Fibroblast of skin of back (primary cell): ENCODE data around the gene TIMM23.
"Not testable (repeated sequence)": the region's sequence is repeated elsewhere in the genome, so short reads cannot be mapped to it uniquely, and the experiment has no call there.

Experiments used
- DNase-seq: peaks from one replicate; pipeline ENCODE4 v3.0.0-alpha.2; 2013

The TIMM23 gene

DNA sequence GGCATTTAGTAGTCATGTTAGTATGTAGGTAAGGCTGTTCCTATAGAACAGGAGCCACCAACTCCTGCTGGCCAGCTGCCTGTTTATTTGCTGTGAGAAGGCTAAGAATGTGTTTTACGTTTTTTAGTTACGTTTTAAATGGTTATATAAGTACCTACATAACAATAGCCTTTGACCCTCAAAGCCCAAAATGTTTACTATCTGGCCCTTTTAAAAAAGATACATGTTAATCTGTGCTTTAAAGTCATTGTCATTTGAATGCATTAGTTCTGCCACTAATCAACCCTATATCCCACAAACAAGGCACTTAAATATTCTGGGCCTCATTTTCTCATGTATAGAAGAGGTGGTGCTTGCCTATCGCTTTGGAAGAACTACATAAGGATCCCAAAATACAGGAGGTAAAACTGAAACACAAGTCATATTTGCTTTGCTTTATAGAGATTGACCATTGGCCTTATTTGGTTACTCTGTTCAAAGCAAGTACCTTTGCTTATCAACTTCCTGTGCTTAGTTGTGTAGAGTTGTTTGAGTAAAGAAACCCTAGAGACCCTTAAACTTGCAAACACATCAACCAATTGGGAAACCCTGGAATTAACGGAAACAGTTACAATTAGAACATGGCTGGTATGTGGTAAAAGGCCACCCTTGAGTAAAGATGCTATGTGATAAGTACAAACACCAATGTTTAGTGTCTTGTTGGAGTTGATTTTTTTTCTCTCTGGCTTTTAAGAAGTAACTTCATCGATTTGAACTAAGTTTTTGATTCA, 25.9 kb downstream of the TIMM23 start:
- DNase-seq = no peak

DNA sequence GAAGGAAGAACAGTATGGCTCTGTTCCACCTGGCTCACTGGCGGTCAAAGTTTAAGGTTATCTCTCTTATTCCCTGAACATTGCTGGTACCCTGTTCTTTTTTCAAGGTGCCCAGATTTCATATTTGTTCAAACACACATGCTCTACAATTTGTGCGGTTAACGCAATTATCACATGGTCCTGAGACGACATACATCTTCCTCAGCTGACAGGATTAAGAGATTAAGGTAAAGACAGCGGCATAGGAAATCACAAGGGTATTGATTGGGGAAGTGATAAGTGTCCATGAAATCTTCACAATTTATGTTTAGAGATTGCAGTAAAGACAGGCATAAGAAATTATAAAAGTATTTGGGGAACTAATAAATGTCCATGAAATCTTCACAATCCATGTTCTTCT, 27.7 kb downstream of the TIMM23 start:
- not testable (repeated sequence) for DNase-seq

DNA sequence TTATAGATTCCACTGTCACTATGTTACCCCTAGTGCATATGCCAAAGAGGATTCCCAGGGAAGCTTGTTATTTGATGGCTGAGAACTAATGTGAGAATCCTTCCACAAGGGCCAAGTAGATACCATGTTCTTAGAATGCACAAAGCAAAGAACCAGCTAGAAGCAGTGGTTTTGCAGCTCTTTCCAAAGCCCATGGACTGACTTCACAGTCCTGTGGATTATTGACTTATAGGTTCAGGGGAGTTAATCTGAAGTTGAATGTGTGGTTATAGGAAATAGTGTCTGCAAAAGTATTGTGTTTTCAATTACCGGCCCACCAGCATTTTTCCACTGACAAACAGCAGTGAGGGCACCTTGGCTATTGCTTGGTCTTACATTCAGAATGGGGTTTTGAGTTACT, 28.2 kb downstream of the TIMM23 start:
- DNase-seq = no peak

DNA sequence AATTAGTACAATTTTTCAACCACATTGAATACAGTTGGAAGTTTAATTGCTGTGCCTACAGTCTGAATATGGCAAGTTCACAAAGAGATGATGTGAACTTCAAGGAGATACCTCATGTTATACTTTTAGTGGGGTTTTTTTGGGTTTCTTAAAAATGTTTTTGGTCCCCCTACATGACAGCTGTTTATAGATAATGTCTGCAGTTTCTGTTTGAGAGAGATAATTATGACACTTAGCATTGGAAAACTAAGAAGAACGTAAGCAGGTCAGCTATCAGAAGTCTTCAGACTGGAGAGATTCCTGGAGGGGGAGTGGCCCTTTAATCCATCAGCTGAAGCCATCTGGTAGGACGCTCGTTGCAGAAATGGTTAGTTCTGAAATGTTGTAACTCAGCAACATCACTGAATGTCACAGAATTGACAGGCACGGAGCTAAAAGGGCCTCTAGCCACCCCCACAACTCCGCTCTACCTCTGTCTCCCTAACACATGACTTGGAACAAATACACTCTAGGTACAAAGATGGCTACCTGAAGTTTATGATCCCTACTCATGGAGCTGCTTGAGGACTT, 29.0 kb downstream of the TIMM23 start:
- DNase-seq = no peak

DNA sequence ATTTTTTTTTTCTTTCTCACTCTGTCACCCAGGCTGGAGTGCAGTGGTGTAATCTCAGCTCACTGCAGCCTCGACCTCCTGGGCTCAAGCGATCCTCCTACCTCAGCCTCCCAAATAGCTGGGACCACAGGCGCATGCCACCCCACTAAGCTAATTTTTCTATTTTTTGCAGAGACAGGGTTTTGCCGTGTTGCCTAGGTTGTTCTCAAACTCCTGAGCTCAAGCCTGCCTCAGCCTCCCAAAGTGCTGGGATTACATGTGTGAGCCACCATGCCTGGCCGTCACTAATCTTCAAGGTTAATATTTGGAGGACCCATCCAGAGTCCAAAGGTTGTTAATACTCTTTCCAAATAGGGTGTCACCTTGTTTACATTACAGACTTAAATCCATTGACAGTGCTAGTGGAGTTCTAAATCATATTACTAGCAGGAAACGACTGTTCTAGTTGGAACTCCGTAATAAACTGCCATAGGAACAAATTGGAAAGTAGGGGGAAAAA, 29.9 kb downstream of the TIMM23 start:
- DNase-seq = not testable (repeated sequence)

DNA sequence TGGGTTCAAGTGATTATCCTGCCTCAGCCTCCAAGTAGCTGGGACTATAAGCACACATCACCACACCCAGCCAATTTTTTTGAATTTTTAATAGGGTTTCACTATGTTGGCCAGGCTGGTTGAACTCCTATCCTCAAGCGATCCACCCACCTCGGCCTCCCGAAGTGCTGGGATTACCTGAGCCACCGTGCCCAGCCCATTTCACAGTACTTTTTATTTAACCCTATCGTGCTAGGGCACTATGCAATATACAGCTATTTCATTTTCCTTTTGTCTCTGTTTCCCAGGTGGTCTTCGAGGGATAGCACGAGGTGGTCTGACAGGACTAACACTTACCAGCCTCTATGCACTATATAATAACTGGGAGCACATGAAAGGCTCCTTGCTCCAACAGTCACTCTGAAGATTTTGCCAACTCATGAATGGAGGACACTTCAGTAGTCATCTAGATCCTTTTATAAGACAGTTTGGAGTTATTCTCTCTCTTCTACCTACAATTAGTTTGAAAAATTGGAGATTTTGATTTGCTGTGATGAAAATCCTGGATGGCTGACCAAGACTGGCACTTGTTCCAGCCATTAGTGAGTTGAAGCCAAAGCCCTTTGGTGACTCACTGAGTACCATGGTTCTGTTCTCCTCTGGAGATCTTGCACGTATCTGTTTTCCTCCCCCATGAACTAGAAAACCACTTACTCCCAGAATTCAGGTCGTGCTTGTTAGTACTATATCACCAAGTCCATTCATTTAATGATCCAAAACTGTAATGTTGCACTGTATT, 30.8 kb downstream of the TIMM23 start:
- DNase-seq = no peak

DNA sequence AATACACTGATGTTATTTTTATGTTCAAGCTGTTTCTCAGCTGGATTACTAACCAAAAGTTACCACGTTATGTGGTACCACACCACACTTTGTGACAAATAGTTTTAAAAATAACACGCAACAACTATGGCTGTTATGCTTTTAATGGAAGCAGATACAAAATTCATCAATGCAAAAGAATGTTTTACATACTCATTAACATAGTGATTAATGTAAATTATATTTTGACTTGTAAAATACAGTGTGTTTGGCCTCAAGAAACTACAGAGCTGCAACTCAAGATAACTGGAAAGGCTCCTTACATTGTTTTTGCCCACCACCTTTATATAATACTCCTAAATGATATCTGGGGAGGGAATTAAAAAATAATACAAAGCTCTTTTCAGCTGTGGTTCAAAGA, 32.7 kb downstream of the TIMM23 start:
- no peak for DNase-seq

DNA sequence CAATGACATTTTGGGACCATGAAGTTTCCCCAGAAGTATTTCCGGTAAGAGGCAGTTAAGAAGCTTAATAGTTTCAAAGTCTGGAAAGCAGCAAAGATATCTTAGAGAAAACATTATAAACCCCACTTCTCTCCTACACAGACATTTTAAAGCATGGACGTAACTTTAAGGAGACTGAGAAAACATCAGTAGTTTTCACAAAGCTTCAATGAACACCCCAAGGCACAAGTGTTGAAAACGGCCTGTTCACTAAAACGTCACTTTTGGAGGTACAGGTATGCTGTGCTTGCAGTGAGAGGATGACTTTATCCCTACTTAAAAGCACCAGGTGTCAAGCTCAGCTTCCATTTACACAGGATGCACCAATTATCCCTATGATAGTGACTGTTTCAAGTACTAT, 33.1 kb downstream of the TIMM23 start:
- no peak for DNase-seq

DNA sequence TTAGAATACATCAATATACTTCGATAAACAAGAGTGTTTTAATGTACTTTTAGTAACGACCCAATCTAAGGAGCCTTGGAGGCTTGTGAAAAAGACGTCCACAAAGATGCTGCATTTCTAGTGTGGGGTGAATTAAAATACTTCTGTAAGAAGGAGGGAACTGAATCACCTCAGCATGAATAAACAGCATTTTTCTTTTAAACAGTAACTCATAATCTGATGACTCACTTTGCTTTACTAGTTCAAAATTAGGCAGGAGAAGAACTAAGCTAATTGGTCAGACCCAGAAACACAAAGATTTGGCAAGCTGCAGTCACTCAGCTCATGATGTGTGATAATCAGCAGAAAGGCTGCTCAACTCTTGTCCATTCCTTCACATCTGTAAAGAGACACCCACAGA, 33.9 kb downstream of the TIMM23 start:
- peak; percentile 46 for DNase-seq

DNA sequence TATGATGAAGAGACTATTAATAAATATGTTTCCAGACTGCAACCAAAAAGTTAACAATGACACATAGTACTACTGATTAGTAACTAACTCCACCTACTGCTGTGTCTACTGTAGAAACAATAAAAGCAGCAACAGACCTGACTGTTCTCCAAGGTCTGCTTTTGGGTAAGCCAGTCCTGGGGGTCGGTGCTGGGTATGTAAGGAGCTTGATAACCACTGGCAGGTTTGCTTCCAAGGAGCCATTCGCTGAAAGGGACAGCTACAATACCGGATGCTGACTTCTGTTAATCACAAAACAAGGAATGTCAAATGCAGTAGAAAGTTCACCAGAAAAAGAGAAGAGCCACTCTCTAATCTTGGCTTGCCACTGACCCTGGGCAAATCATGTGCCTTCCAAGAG, 40.5 kb downstream of the TIMM23 start:
- DNase-seq = no peak

DNA sequence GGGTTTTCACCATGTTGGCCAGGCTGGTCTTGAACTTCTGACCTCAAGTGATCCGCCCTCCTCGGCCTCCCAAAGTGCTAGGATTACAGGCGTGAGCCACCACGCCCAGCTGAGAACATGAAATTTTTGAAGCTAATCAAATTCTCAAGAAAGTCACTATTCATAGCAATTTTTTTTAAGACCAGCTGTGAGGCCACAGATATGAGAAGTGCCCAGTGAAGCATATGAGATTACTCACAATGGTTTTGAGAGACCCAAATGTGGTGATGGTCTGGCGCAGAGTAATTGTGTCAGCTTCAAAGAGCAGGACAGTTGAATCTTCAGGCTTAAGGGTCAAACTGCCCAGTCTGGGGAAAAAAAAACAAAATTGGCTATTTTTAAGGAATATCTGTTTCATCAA, 41.9 kb downstream of the TIMM23 start:
- DNase-seq = no peak

DNA sequence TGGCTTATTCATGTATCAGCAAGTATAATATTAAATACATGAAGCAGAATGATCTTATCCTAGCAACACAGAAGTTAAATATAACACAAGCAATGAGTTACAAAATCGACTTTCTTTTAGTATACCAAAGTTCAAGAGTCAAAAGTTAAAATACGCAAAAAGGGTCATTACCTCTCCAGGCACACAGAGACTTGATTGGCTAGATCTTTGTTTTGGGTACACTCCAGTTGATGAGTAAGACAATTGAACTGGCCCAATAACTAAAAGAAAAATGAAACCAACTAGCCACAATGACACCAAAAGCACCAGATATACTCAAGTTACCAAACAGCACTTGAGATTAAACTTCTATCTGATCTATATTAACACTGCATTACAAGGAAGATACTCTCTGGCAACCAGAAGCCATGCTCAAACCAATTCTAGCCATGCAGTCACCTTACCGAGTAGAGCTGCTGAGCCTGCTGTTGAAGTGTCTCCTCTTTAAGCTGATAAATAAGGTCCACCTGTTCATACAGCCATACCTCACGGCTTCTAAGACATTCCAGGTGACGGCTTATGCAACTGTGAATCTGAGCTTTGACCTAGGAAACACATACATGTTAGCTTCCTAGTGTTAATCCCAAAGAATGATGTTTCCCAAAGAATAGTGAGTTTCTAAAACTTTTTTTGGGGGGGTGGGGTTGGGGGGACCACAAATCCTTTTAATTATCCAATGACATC, 42.6 kb downstream of the TIMM23 start:
- DNase-seq = no peak

DNA sequence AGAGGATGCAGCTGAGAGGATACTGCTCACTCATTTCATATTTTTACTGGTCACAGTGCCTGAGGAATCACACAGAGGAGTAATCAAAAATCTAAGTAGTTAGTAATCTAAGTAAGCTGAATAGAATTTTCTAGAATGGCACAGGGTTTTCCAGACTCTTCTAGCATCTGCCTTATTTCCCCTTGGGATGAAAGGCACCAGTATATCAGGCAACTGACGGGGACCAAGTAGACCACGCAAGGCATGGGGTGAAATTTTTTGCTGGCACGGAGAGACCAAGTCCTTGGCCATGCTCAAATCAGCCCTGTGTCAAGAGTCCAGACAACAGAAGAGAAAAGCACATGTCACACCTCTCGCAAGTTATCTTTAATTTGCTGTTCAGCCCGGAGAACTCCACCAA, 43.9 kb downstream of the TIMM23 start:
- no peak for DNase-seq

DNA sequence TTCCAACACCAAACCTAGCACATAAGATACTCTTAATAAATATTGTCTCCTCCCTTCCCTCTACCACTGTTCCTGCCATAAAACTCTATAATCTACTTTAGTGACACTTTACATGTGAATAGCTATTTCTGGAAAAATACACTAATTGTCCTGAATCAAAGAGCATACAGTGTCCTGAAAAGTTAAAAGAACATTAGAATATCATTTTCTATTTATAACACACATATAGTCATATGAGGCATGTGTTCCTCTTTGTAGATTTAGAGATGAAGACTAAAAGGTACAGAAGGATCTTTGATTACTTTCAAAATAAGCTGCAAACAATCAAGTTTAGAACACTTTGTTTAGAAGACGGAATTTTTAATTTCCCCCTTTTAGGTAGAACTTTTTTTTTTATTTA, 44.5 kb downstream of the TIMM23 start:
- no peak for DNase-seq

DNA sequence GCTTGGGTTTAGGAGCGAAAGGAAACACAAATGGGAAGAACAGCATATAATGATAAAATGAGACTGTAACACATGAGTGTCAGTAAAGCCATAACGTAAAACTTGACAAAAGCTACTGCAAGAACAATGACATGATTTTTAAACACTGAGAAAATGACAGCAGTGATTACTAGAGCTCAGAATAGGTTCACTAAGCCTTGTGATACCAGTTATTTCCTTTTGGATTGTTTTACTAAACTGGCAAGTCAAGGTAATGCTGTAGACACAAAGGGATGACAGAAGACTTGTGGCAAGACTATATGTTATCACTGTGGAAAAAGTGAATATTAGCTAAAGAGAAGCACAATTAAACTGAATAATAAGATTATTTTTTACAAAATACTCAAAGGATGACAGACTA, 45.4 kb downstream of the TIMM23 start:
- no peak for DNase-seq

DNA sequence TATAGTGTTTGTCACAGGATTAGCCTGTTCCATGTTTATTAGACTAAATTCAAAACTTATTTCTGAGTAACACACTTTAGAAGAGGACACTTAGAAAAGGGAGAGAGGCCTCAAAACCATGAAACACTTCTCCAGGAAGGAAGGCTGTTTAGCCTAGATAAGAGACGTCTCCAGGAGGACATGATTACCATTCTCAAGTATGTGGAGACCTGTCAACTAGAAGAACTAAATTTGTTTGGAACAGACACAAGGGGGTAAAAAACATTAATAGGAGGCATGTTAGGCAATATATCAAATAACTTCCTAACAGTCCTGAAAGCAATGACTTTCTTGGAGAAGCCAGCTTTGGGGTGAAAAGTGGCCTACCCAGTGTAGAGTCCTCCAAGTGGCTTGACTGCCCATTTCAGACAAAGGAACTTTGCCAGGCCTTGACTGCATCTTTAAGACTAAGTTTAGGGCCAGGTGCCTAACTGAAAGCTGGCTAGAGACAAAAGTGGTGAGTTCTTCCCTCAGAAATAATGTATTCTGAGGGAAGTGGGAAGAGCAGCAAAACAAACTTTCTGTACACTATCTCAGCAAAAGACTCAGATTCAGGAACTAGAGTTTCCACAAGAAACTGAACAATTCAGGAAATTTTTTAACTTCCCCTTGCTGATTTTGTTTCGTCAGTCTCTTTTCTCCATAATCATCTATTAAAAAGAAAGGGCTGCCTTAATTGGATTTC, 46.3 kb downstream of the TIMM23 start:
- DNase-seq = peak; percentile 32

DNA sequence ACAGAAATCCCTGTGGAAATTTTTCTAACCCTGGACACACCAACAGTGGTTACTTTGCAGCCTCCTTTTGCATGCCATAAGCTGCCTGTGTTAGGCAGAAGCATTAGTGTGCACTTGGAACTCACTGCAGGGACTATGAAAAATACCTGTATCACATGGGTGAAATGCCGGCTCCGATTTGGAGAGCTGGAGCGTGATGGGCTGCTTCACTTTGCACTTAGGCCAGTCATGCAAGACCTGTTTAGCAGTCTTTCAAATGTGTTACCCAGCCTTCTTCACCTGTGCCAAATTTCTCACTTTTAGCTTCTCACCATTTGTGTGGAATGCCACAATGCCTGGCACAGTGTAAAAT, 46.9 kb downstream of the TIMM23 start:
- no peak for DNase-seq

DNA sequence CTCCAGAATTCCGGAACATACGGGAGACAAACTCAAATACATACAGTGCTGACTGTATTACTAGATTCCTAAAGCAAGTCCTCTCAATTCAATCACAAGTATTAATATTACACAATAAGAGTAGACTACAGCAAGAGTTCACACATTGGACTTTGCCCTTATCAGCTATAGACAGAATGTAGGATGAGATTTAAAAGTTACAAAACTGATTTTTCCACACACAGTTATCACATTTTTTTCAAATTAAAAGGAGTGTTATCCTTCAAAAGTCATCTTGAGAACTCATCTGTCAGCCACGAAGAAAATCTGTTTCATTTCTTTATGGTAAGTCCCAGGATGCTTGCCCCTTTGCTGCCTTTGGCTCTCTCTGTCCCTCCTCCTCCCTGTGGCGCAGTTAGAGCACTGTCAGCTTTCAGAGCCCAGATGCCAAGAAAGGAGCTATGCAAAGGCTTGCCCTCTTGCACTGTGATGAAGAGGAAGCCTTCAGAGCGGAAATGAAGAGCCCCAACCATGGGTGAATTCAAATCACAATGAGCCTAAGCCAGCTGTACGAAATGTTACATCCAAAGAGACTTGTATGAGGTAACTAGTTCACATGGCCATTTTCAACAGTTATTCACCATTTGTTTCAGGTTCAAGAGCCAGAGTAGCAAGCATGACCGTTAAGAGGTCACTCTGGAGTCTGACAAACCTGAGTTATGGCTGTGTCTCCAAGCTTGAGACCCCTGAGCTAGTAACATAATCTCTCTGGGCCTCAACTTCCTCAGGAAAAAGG, 47.5 kb downstream of the TIMM23 start:
- DNase-seq = no peak

DNA sequence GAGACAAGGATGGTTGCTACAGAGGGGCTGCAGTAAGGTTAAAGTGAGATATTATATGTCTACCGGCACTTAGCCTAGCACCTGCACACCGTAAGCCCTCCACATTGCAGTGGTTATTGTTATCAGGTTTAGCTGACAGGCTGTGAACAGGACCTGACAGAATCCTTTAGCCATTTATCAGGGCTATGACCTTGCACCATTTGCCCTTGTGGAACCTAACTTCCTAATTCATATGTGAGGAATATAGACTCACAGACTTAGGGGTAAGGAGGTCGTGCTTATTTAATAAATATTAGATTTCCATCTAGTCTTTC, 48.0 kb downstream of the TIMM23 start:
- no peak for DNase-seq

DNA sequence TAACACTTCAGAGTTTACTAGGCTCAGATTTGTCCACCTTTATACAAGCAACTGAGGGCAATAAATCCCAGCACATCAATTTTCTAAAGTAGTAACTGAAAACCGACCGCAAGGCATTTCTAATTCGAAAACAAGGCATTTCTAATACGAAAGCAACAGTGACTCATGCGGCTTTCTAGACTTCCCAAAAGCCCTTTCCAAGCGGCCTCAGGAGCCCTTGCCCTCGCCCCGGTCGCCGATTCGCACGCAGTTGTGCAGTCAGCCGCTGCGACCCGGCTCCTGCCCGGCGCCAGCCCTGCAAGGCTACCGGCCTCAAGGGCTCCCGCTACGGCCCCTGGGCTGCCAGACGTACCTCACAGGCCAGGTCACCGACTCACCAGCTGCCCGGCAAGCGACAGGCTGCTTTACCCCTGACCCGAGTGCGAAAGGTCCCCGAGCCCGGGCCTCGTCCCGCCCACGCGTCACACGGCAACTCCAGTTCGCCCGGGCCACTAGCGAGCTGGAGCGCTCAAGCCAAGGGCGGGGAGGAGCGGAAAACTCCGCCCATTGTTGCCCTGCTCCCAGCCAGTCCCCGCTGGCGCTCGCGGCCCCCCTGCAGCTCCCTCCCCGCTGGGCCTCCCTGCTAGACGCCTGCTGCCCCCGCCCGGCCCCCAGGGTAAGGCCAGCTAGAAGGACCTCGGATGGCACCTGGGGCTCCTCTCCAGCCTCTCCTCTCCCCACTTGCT, 50.9 kb downstream of the TIMM23 start:
- DNase-seq = peak; percentile 89

DNA sequence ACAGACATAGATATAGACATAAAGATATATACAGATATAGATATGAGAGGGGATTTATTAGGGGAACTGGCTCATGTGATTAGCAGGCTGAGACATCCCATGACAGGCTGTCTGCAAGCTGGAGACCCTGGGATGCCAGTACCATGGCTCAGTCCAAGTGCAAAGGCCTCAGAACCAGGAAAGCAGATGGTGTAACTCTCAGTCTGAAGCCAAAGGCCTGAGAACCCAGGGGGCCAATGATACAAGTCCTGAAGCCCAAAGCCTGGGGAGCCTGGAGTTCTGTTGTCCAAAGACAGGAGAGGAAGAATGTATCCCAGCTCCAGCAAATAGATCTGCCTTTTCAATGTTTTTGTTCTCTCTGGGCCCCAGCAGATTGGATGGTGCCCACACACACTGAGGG, 52.7 kb downstream of the TIMM23 start:
- no peak for DNase-seq
